ENCODE measurements around the gene GABRG3.

Gene GABRG3

DNA sequence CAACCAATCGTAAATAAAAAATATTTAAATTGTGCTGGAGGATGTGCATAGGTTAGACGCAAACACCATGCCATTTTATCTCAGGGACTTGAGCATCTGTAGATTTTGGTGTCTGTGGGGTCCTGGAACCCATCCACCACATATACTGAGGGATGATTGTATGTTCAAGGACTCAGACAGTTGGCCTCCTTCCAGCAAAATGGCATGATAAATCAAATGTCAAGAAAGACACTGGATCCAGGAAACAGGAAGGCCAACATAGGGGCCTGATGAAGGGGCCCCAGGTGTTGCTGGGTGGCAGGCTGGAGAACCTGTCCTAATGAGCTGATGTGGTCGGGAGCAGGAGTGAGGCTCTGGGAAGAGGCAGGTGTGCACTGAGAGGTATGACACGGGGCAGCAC lies 289.5 kb downstream of the GABRG3 start:
- Histone ChIP-seq H3K4me1 (ENCODE audit: control insufficient read depth, insufficient read depth, low read length) (peaks cover 25% of the 10 kb centered on the region), H3K27me3 (ENCODE audit: control insufficient read depth, insufficient read depth, low read length) (peaks cover 7% of the 10 kb centered on the region), H3K27ac (ENCODE audit: low read depth, low read length) (no peak overlapping the region), H3K36me3 (ENCODE audit: control insufficient read depth, insufficient read depth, low read length) (no peaks in the 10 kb centered on the region), H3K9ac (ENCODE audit: low read depth, low read length) (no peak overlapping the region), H3K4me3 (ENCODE audit: low read depth, low read length) (no peak overlapping the region), H3K9me3 (ENCODE audit: control insufficient read depth, insufficient read depth, low read length) (no peaks in the 10 kb centered on the region)

DNA sequence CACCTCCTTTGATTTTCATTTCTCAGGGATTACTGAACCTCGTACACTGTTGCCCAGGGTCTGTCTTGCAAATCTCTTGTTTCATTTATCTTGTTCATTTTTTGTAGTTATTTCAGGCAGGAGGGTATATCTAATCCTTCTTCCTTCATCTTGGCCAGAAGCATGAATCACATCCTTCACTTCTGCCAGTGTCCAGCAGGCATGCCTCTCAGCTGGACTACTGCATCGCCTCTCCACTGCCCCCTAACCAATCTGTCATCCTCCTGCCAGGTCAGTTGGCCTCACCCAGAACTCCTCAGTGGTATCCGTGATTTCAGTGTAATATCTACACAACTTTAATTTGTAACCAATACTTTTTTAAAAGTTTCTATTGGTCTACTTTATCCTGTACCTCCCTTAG lies 297.9 kb downstream of the GABRG3 start:
- no peak overlapping the region for H3K9ac ChIP-seq (ENCODE audit: low read depth, low read length)
- no peak overlapping the region for H3K4me3 ChIP-seq (ENCODE audit: low read depth, low read length)
- no peaks in the 10 kb centered on the region for H3K9me3 ChIP-seq (ENCODE audit: control insufficient read depth, insufficient read depth, low read length)
- H3K4me1 ChIP-seq (ENCODE audit: control insufficient read depth, insufficient read depth, low read length) = no peaks in the 10 kb centered on the region
- no peaks in the 10 kb centered on the region for H3K27me3 ChIP-seq (ENCODE audit: control insufficient read depth, insufficient read depth, low read length)
- H3K36me3 ChIP-seq (ENCODE audit: control insufficient read depth, insufficient read depth, low read length) = no peaks in the 10 kb centered on the region
- H3K27ac ChIP-seq (ENCODE audit: low read depth, low read length) = no peak overlapping the region

GRCh38 chr15:27271258-27271657 lies 300.3 kb downstream of the GABRG3 start:
- H3K4me1 ChIP-seq (ENCODE audit: control insufficient read depth, insufficient read depth, low read length) = peaks cover 10% of the 10 kb centered on the region
- no peak overlapping the region for H3K4me3 ChIP-seq (ENCODE audit: low read depth, low read length)
- H3K9me3 ChIP-seq (ENCODE audit: control insufficient read depth, insufficient read depth, low read length) = no peaks in the 10 kb centered on the region
- no peak overlapping the region for H3K27ac ChIP-seq (ENCODE audit: low read depth, low read length)
- H3K27me3 ChIP-seq (ENCODE audit: control insufficient read depth, insufficient read depth, low read length) = no peaks in the 10 kb centered on the region
- no peaks in the 10 kb centered on the region for H3K36me3 ChIP-seq (ENCODE audit: control insufficient read depth, insufficient read depth, low read length)
- no peak overlapping the region for H3K9ac ChIP-seq (ENCODE audit: low read depth, low read length)

GRCh38 chr15:27272427-27272826 lies 301.4 kb downstream of the GABRG3 start:
- no peak overlapping the region for H3K27ac ChIP-seq (ENCODE audit: low read depth, low read length)
- H3K4me1 ChIP-seq (ENCODE audit: control insufficient read depth, insufficient read depth, low read length) = peaks cover 10% of the 10 kb centered on the region
- no peaks in the 10 kb centered on the region for H3K36me3 ChIP-seq (ENCODE audit: control insufficient read depth, insufficient read depth, low read length)
- H3K27me3 ChIP-seq (ENCODE audit: control insufficient read depth, insufficient read depth, low read length) = no peaks in the 10 kb centered on the region
- no peak overlapping the region for H3K9ac ChIP-seq (ENCODE audit: low read depth, low read length)
- H3K4me3 ChIP-seq (ENCODE audit: low read depth, low read length) = no peak overlapping the region
- H3K9me3 ChIP-seq (ENCODE audit: control insufficient read depth, insufficient read depth, low read length) = no peaks in the 10 kb centered on the region

DNA sequence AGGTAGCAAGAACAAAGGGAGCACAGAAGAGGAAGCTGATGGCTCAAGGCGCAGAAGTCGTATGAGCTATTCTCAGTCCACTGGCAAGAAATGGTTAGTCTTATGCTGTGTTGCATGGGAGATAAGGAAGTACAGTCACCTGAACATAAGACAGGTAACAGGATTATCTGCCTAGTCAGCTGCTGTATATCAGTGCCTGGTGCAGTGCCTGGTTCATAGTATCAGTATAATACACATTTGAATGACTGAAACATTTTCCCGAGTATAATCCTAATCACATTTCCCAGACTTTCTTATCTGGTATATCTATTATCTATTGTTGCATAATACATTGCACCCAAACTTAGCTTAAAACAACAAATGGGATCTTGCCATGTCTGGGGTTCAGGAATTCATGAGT lies 302.5 kb downstream of the GABRG3 start:
- Histone ChIP-seq H3K36me3 (ENCODE audit: control insufficient read depth, insufficient read depth, low read length) (no peaks in the 10 kb centered on the region), H3K27me3 (ENCODE audit: control insufficient read depth, insufficient read depth, low read length) (no peaks in the 10 kb centered on the region), H3K27ac (ENCODE audit: low read depth, low read length) (no peak overlapping the region), H3K4me3 (ENCODE audit: low read depth, low read length) (no peak overlapping the region), H3K9me3 (ENCODE audit: control insufficient read depth, insufficient read depth, low read length) (no peaks in the 10 kb centered on the region), H3K4me1 (ENCODE audit: control insufficient read depth, insufficient read depth, low read length) (peaks cover 10% of the 10 kb centered on the region), H3K9ac (ENCODE audit: low read depth, low read length) (no peak overlapping the region)

- no peaks in the 10 kb centered on the region for H3K9me3 ChIP-seq (ENCODE audit: control insufficient read depth, insufficient read depth, low read length)
- H3K36me3 ChIP-seq (ENCODE audit: control insufficient read depth, insufficient read depth, low read length) = no peaks in the 10 kb centered on the region
- no peak overlapping the region for H3K9ac ChIP-seq (ENCODE audit: low read depth, low read length)
- H3K4me3 ChIP-seq (ENCODE audit: low read depth, low read length) = no peak overlapping the region
- H3K4me1 ChIP-seq (ENCODE audit: control insufficient read depth, insufficient read depth, low read length) = peaks cover 10% of the 10 kb centered on the region
- H3K27ac ChIP-seq (ENCODE audit: low read depth, low read length) = no peak overlapping the region
- no peaks in the 10 kb centered on the region for H3K27me3 ChIP-seq (ENCODE audit: control insufficient read depth, insufficient read depth, low read length)
Measured at GRCh38 chr15:27278761-27279160, 307.8 kb downstream of the GABRG3 start.

DNA sequence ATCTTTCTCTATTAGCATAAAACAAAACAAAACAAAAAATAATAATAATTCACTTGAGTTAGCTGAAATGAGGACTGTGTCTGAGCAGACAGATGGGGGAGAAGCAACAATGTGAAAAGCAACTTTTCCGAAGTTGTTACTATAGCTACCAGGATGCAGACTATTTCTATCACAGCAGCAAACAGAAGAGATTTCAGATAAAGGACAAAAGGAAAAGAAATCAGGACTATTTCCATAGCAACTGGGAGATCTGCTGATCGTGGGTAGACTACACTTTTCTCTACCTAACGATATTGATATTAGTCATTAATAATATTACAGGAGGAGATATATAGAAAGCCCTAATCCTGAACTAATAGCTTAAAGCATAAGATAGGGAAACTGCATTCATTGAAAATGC lies 321.7 kb downstream of the GABRG3 start:
- Histone ChIP-seq H3K27me3 (ENCODE audit: control insufficient read depth, insufficient read depth, low read length) (no peaks in the 10 kb centered on the region), H3K9ac (ENCODE audit: low read depth, low read length) (no peak overlapping the region), H3K27ac (ENCODE audit: low read depth, low read length) (no peak overlapping the region), H3K4me1 (ENCODE audit: control insufficient read depth, insufficient read depth, low read length) (no peaks in the 10 kb centered on the region), H3K9me3 (ENCODE audit: control insufficient read depth, insufficient read depth, low read length) (no peaks in the 10 kb centered on the region), H3K36me3 (ENCODE audit: control insufficient read depth, insufficient read depth, low read length) (no peaks in the 10 kb centered on the region), H3K4me3 (ENCODE audit: low read depth, low read length) (no peak overlapping the region)

DNA sequence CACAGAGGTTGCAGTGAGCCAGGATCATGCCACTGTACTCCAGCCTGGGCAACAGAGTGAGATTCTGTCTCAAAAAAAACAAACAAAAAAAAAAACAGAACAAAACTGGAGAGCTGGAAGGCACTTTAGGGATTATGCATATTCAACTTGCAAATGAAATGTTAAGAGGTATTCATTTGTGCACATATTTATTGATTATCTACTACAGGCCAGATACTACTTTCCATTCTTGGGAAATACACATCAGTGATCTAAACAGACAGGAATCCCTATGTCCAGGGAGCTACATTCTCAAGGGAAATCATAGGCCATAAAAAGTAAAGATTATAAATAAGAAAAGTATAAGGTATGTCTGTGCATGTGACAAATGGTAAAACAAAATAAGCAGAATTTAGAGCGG lies 322.6 kb downstream of the GABRG3 start:
- Histone ChIP-seq H3K9ac (ENCODE audit: low read depth, low read length) (no peak overlapping the region), H3K36me3 (ENCODE audit: control insufficient read depth, insufficient read depth, low read length) (no peaks in the 10 kb centered on the region), H3K4me1 (ENCODE audit: control insufficient read depth, insufficient read depth, low read length) (no peaks in the 10 kb centered on the region), H3K4me3 (ENCODE audit: low read depth, low read length) (no peak overlapping the region), H3K27ac (ENCODE audit: low read depth, low read length) (no peak overlapping the region), H3K27me3 (ENCODE audit: control insufficient read depth, insufficient read depth, low read length) (no peaks in the 10 kb centered on the region), H3K9me3 (ENCODE audit: control insufficient read depth, insufficient read depth, low read length) (no peaks in the 10 kb centered on the region)

GRCh38 chr15:27317736-27318135 lies 346.8 kb downstream of the GABRG3 start:
- Histone ChIP-seq H3K27me3 (ENCODE audit: control insufficient read depth, insufficient read depth, low read length) (no peaks in the 10 kb centered on the region), H3K9me3 (ENCODE audit: control insufficient read depth, insufficient read depth, low read length) (no peaks in the 10 kb centered on the region), H3K9ac (ENCODE audit: low read depth, low read length) (no peak overlapping the region), H3K36me3 (ENCODE audit: control insufficient read depth, insufficient read depth, low read length) (no peaks in the 10 kb centered on the region), H3K4me3 (ENCODE audit: low read depth, low read length) (no peak overlapping the region), H3K4me1 (ENCODE audit: control insufficient read depth, insufficient read depth, low read length) (no peaks in the 10 kb centered on the region), H3K27ac (ENCODE audit: low read depth, low read length) (no peak overlapping the region)

DNA sequence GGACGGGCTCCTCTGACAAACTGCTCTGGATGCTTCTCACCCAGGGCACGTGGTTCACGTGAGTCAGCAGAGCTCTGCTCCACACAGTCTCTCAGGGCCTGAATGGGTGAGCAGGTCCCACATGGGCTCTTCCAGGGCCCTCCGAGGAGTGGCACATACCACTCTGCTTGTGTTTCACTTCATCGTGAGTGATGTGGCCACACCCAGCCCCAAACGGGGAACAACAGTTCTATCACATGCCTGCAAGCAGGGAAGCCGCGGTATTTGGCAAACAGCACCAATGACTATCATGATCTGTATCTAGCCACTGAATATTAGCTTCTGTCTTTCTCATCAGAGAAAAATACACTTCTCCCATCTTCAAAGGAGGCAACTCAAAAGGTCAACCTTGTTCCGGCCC lies 352.8 kb downstream of the GABRG3 start:
- no peak overlapping the region for H3K4me3 ChIP-seq (ENCODE audit: low read depth, low read length)
- no peaks in the 10 kb centered on the region for H3K36me3 ChIP-seq (ENCODE audit: control insufficient read depth, insufficient read depth, low read length)
- no peak overlapping the region for H3K9ac ChIP-seq (ENCODE audit: low read depth, low read length)
- no peak overlapping the region for H3K27ac ChIP-seq (ENCODE audit: low read depth, low read length)
- H3K4me1 ChIP-seq (ENCODE audit: control insufficient read depth, insufficient read depth, low read length) = peaks cover 10% of the 10 kb centered on the region
- H3K9me3 ChIP-seq (ENCODE audit: control insufficient read depth, insufficient read depth, low read length) = no peaks in the 10 kb centered on the region
- H3K27me3 ChIP-seq (ENCODE audit: control insufficient read depth, insufficient read depth, low read length) = no peaks in the 10 kb centered on the region

DNA sequence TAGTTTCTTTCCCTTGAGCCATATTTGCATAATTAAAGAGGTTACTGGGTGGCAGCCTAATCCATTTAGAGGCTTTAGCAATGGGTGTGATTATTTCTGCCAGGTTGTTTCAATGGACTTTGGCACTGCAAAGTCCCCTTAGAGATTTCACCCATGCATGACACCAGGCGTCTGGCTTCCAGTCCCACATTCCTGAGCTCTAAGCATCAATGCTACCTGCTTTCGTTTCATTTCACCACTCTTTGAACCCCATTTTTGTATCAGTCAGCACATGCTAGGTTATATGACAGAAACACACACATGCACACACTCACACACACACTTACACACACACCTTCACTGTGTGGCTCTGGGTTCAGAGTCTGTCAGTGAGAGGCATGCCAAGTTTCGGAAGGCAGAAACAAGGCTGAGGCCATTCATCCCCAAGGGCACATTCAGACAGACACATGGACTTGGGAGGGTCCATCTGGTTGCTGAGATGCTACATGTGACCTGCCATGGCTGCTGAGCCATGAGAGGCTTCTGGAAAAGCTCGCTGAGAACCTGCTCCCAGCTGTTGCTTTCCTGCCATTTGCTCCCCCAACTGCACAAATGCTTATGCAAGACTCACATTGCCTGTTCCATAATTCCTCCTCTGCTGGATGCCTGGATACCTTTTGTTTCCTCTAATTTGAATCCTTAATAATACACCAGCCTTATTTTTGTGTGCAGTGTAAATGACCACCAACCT lies 354.1 kb downstream of the GABRG3 start:
- H3K4me1 ChIP-seq (ENCODE audit: control insufficient read depth, insufficient read depth, low read length) = peaks cover 10% of the 10 kb centered on the region
- no peak overlapping the region for H3K4me3 ChIP-seq (ENCODE audit: low read depth, low read length)
- no peak overlapping the region for H3K27ac ChIP-seq (ENCODE audit: low read depth, low read length)
- no peaks in the 10 kb centered on the region for H3K27me3 ChIP-seq (ENCODE audit: control insufficient read depth, insufficient read depth, low read length)
- H3K9me3 ChIP-seq (ENCODE audit: control insufficient read depth, insufficient read depth, low read length) = no peaks in the 10 kb centered on the region
- no peaks in the 10 kb centered on the region for H3K36me3 ChIP-seq (ENCODE audit: control insufficient read depth, insufficient read depth, low read length)
- H3K9ac ChIP-seq (ENCODE audit: low read depth, low read length) = no peak overlapping the region

All from HUES48 (cell line).